H9 (cell line): ENCODE data around the gene PLD5. TPM values are rescaled to one million over a fixed set of nuclear protein-coding genes. Genes with fewer than 3 reads are reported as not detected.

Experiments used
- DNase-seq: peaks from one replicate; pipeline ENCODE4 v3.0.0-alpha.2; 2017
- H2AFZ ChIP-seq: one replicate; pipeline ENCODE4 v1.6.1; 2013; ENCODE audit warnings: mild to moderate bottlenecking, low read length, control low read depth, moderate library complexity
- H2AK5ac ChIP-seq: 2 replicates; pipeline ENCODE4 v1.6.1; 2013; ENCODE audit warnings: low read length, control low read depth, mixed read lengths; ENCODE audit not compliant: insufficient read length
- H2BK120ac ChIP-seq: one replicate; pipeline ENCODE4 v1.6.1; 2013; ENCODE audit warnings: low read depth, mild to moderate bottlenecking, low read length, control low read depth, inconsistent platforms; ENCODE audit not compliant: poor library complexity, severe bottlenecking
- H2BK12ac ChIP-seq: 2 replicates; pipeline ENCODE4 v1.6.1; 2013; ENCODE audit warnings: low read length, control low read depth, mixed read lengths, low read depth; ENCODE audit not compliant: insufficient read length
- H2BK15ac ChIP-seq: 2 replicates; pipeline ENCODE4 v1.6.1; 2013; ENCODE audit warnings: low read depth, low read length, control low read depth
- H2BK20ac ChIP-seq: one replicate; pipeline ENCODE4 v1.6.1; 2013; ENCODE audit warnings: low read depth, mild to moderate bottlenecking, low read length, control low read depth, inconsistent platforms; ENCODE audit not compliant: poor library complexity, severe bottlenecking
- H2BK5ac ChIP-seq: 2 replicates; pipeline ENCODE4 v1.6.1; 2013; ENCODE audit warnings: low read length, control low read depth, mixed read lengths; ENCODE audit not compliant: insufficient read length
- H3K14ac ChIP-seq: 2 replicates; pipeline ENCODE4 v1.6.1; 2013; ENCODE audit warnings: low read length, control low read depth; ENCODE audit not compliant: insufficient read depth
- H3K18ac ChIP-seq: 2 replicates; pipeline ENCODE4 v1.6.1; 2013; ENCODE audit warnings: low read depth, mild to moderate bottlenecking, mixed read lengths, low read length, control low read depth; ENCODE audit not compliant: insufficient read length
- H3K23ac ChIP-seq: 2 replicates; pipeline ENCODE4 v1.6.1; 2013; ENCODE audit warnings: low read length, control low read depth, mixed read lengths, low read depth; ENCODE audit not compliant: insufficient read length
- H3K23me2 ChIP-seq: 2 replicates; pipeline ENCODE4 v1.6.1; 2013; ENCODE audit warnings: low read depth, mild to moderate bottlenecking, mixed read lengths, low read length, control low read depth; ENCODE audit not compliant: insufficient read length, poor library complexity, severe bottlenecking
- H3K27ac ChIP-seq: 2 replicates; pipeline ENCODE4 v1.5.1; 2013; ENCODE audit warnings: low read length, control low read depth, mixed read lengths, low read depth; ENCODE audit not compliant: insufficient read length
- H3K27me3 ChIP-seq: 2 replicates; pipeline ENCODE4 v1.6.1; 2013; ENCODE audit warnings: low read length, control low read depth, inconsistent platforms; ENCODE audit not compliant: insufficient read depth
- H3K4ac ChIP-seq: 2 replicates; pipeline ENCODE4 v1.6.1; 2013; ENCODE audit warnings: low read depth, mild to moderate bottlenecking, control low read depth, inconsistent platforms, low read length, moderate library complexity
- H3K4me1 ChIP-seq: 2 replicates; pipeline ENCODE4 v1.6.1; 2013; ENCODE audit warnings: low read length, control low read depth, inconsistent platforms; ENCODE audit not compliant: insufficient read depth
- H3K4me2 ChIP-seq: 2 replicates; pipeline ENCODE4 v1.6.1; 2013; ENCODE audit warnings: low read length, control low read depth, mixed read lengths; ENCODE audit not compliant: insufficient read length, insufficient read depth
- H3K56ac ChIP-seq: 2 replicates; pipeline ENCODE4 v1.6.1; 2013; ENCODE audit warnings: low read depth, mild to moderate bottlenecking, mixed read lengths, low read length, control low read depth; ENCODE audit not compliant: insufficient read length
- H3K79me1 ChIP-seq: 2 replicates; pipeline ENCODE4 v1.6.1; 2013; ENCODE audit warnings: low read depth, mild to moderate bottlenecking, moderate library complexity, low read length, control low read depth, inconsistent platforms; ENCODE audit not compliant: insufficient read depth, poor library complexity, severe bottlenecking
- H3K79me2 ChIP-seq: 2 replicates; pipeline ENCODE4 v1.6.1; 2013; ENCODE audit warnings: low read length, control low read depth, inconsistent platforms; ENCODE audit not compliant: insufficient read depth
- H3K9ac ChIP-seq: 2 replicates; pipeline ENCODE4 v1.6.1; 2013; ENCODE audit warnings: low read length, control low read depth, mixed read lengths; ENCODE audit not compliant: insufficient read length; ENCODE audit errors: extremely low read depth
- H3K9me3 ChIP-seq: one replicate; pipeline ENCODE4 v1.6.1; 2013; ENCODE audit warnings: low read depth, low read length, inconsistent platforms; ENCODE audit not compliant: control insufficient read depth
- H3T11ph ChIP-seq: one replicate; pipeline ENCODE4 v1.6.1; 2013; ENCODE audit warnings: mild to moderate bottlenecking, low read length, control low read depth, inconsistent platforms
- H4K20me1 ChIP-seq: one replicate; pipeline ENCODE4 v1.6.1; 2013; ENCODE audit not compliant: control insufficient read depth, insufficient read length, insufficient read depth
- H4K5ac ChIP-seq: 2 replicates; pipeline ENCODE4 v1.6.1; 2013; ENCODE audit warnings: low read depth, mild to moderate bottlenecking, mixed read lengths, low read length, control low read depth; ENCODE audit not compliant: insufficient read length
- H4K8ac ChIP-seq: replicated peaks from 2 replicates; pipeline ENCODE4 v1.6.1; 2013; ENCODE audit warnings: low read length, control low read depth, mixed read lengths, low read depth; ENCODE audit not compliant: insufficient read length
- H4K91ac ChIP-seq: 2 replicates; pipeline ENCODE4 v1.6.1; 2013; ENCODE audit warnings: low read depth, mild to moderate bottlenecking, moderate library complexity, mixed read lengths, low read length, control low read depth; ENCODE audit not compliant: insufficient read length
- H3K27ac Mint-ChIP-seq, 3 experiments: 2 replicates in 2 of 3; 3 replicates in 1 of 3; pipeline ENCODE4 v1.8.0; 2020 to 2021; ENCODE audit warnings: mixed read lengths in 3 of 3, mild to moderate bottlenecking in 1 of 3, moderate library complexity in 1 of 3
- H3K27me3 Mint-ChIP-seq: 2 replicates; pipeline ENCODE4 v1.8.0; 2021; ENCODE audit warnings: low read depth, mild to moderate bottlenecking, moderate library complexity, mixed read lengths
- H3K36me3 Mint-ChIP-seq, 3 experiments: 2 replicates in 2 of 3; 3 replicates in 1 of 3; pipeline ENCODE4 v1.8.0; 2020 to 2021; ENCODE audit warnings: low read depth in 3 of 3, mixed read lengths in 3 of 3; ENCODE audit not compliant: insufficient read depth in 1 of 3
- H3K4me1 Mint-ChIP-seq, 2 experiments: 2 replicates each; pipeline ENCODE4 v1.8.0; 2020; ENCODE audit warnings: mixed read lengths in 2 of 2
- H3K4me3 Mint-ChIP-seq, 2 experiments: 2 replicates in 1 of 2; 3 replicates in 1 of 2; pipeline ENCODE4 v1.8.0; 2020 to 2021; ENCODE audit warnings: mild to moderate bottlenecking in 2 of 2, mixed read lengths in 2 of 2, moderate library complexity in 1 of 2
- H3K9me3 Mint-ChIP-seq, 2 experiments: 2 replicates in 1 of 2; 3 replicates in 1 of 2; pipeline ENCODE4 v1.8.0; 2020; ENCODE audit warnings: mild to moderate bottlenecking in 2 of 2, mixed read lengths in 2 of 2, moderate library complexity in 1 of 2
- CTCF ChIP-seq: fragments of 200-600 bp; sonication (generic); conservative IDR thresholded peaks from 3 replicates; pipeline ENCODE4 v1.8.0; 2021; ENCODE audit warnings: antibody characterized with exemption, mild to moderate bottlenecking
- WGBS: extraction: QIAGEN DNeasy Blood & Tissue Kit; methylation state at CpG from one replicate; pipeline ENCODE4 v1.1.7; 2013; ENCODE audit warnings: missing lambda C conversion rate, low lambda C conversion rate, mixed read lengths; ENCODE audit not compliant: insufficient read length; ENCODE audit errors: extremely low coverage; 5-methylcytosine and 5-hydroxymethylcytosine counted together
- total RNA-seq: library from RNA; stranded (reverse); gene quantifications from 2 replicates; pipeline ENCODE4 v1.2.1, GENCODE V29; 2021

Gene PLD5
- total RNA-seq, 1 experiment from 2014 or later = 5.2 TPM

- Histone ChIP-seq H3K79me2 (no peaks in the 10 kb centered on the region), H2BK5ac (no peak overlapping the region), H3K56ac (no peak overlapping the region), H3K18ac (no peak overlapping the region), H4K5ac (no peak overlapping the region), H3K79me1 (no peaks in the 10 kb centered on the region), H3K14ac (no peak overlapping the region), H3K4me1 (no peaks in the 10 kb centered on the region), H4K91ac (no peak overlapping the region), H2BK20ac (no peak overlapping the region), H2AK5ac (no peak overlapping the region), H3K23ac (no peak overlapping the region), H3K27ac (no peak overlapping the region), H2BK12ac (no peak overlapping the region), H3K27me3 (no peaks in the 10 kb centered on the region), H3K9ac (no peak overlapping the region), H3K4ac (no peak overlapping the region), H3K23me2 (no peaks in the 10 kb centered on the region), H2BK120ac (no peak overlapping the region), H4K20me1 (no peaks in the 10 kb centered on the region), H4K8ac (no peak overlapping the region), H3T11ph (no peak overlapping the region), H2BK15ac (no peak overlapping the region), H2AFZ (no peak overlapping the region), H3K9me3 (no peaks in the 10 kb centered on the region), H3K4me2 (no peak overlapping the region)
- Mint-ChIP-seq H3K9me3 (peaks cover 5 to 8% of the 10 kb centered on the region in 2 experiments; a peak in 3 of 5 replicates), H3K4me1 (no peaks in the 10 kb centered on the region), H3K4me3 (no peak overlapping the region), H3K27me3 (peaks cover 4% of the 10 kb centered on the region), H3K27ac (no peak overlapping the region), H3K36me3 (no peaks in the 10 kb centered on the region; a peak in 1 of 7 replicates)
- WGBS = no CpG with 5 or more reads among the region's 9 CpGs
- peak; percentile 56 for DNase-seq
- no peak for TF ChIP-seq CTCF
Observed at GRCh38 chr1:242568666-242569065, 44.2 kb upstream of the PLD5 start.
